Mesodermal cell (in vitro differentiated cells): ENCODE measurements around the gene SVIP.

Experiments used
- H3K27ac ChIP-seq: 2 replicates; pipeline ENCODE4 v1.7.0; 2013; ENCODE audit warnings: mild to moderate bottlenecking, low read depth, low read length, moderate library complexity; ENCODE audit not compliant: severe bottlenecking
- H3K36me3 ChIP-seq: 2 replicates; pipeline ENCODE4 v1.7.1; 2013; ENCODE audit warnings: mild to moderate bottlenecking, low read length, moderate library complexity; ENCODE audit not compliant: control insufficient read depth, insufficient read depth
- H3K4me1 ChIP-seq: one replicate; pipeline ENCODE4 v1.7.1; 2013; ENCODE audit warnings: mild to moderate bottlenecking, low read length; ENCODE audit not compliant: insufficient read depth, control insufficient read depth, poor library complexity, severe bottlenecking
- H3K4me3 ChIP-seq: 2 replicates; pipeline ENCODE4 v1.7.0; 2013; ENCODE audit warnings: low read length, control low read depth, mild to moderate bottlenecking; ENCODE audit not compliant: insufficient read depth, poor library complexity, severe bottlenecking; ENCODE audit errors: extremely low read depth
- H3K9me3 ChIP-seq: 2 replicates; pipeline ENCODE4 v1.7.1; 2013; ENCODE audit warnings: mild to moderate bottlenecking, low read length, moderate library complexity; ENCODE audit not compliant: control insufficient read depth
- WGBS, 2 experiments: methylation state at CpG; one replicate each; pipeline ENCODE4 v1.1.5; 2013; ENCODE audit warnings: missing lambda C conversion rate in 2 of 2; ENCODE audit not compliant: insufficient coverage in 2 of 2; 5-methylcytosine and 5-hydroxymethylcytosine counted together

The SVIP gene

GRCh38 chr11:22830082-22830414 lies 447 bp upstream of the SVIP start:
- Histone ChIP-seq H3K4me3 (peak overlapping the region; percentile 73), H3K9me3 (no peaks in the 10 kb centered on the region), H3K27ac (no peak overlapping the region), H3K36me3 (no peaks in the 10 kb centered on the region), H3K4me1 (no peaks in the 10 kb centered on the region)
- 55% methylated on average over 4 of the region's 4 CpGs; no CpG with 5 or more reads in 1 of the 2 experiments for WGBS, 2 experiments

- no peaks in the 10 kb centered on the region for H3K4me1 ChIP-seq
- H3K4me3 ChIP-seq, result peak overlapping the region; percentile 73
- no peak overlapping the region for H3K27ac ChIP-seq
- H3K9me3 ChIP-seq, result no peaks in the 10 kb centered on the region
- 67 to 89% methylated on average over 1 to 5 of the region's 6 CpGs for WGBS, 2 experiments
- H3K36me3 ChIP-seq, result no peaks in the 10 kb centered on the region
Observed at GRCh38 chr11:22828373-22828772, 1.2 kb downstream of the SVIP start.

- H3K27ac ChIP-seq, result no peak overlapping the region
- no CpG with 5 or more reads among the region's 2 CpGs for WGBS, 2 experiments
- H3K4me1 ChIP-seq, result no peaks in the 10 kb centered on the region
- H3K36me3 ChIP-seq, result no peaks in the 10 kb centered on the region
- no peaks in the 10 kb centered on the region for H3K9me3 ChIP-seq
- no peak overlapping the region for H3K4me3 ChIP-seq
Observed at GRCh38 chr11:22822203-22822602, 7.4 kb downstream of the SVIP start.

- H3K36me3 ChIP-seq, result no peaks in the 10 kb centered on the region
- H3K9me3 ChIP-seq, result peaks cover 5% of the 10 kb centered on the region
- 88 to 100% methylated on average over 1 of the region's 3 CpGs for WGBS, 2 experiments
- no peak overlapping the region for H3K4me3 ChIP-seq
- no peaks in the 10 kb centered on the region for H3K4me1 ChIP-seq
- H3K27ac ChIP-seq, result no peak overlapping the region
Observed at GRCh38 chr11:22809893-22810292, 19.7 kb downstream of the SVIP start.

- H3K9me3 ChIP-seq, result peaks cover 5% of the 10 kb centered on the region
- WGBS, 2 experiments, result 94 to 96% methylated on average over 2 to 3 of the region's 3 CpGs
- no peak overlapping the region for H3K4me3 ChIP-seq
- no peak overlapping the region for H3K27ac ChIP-seq
- H3K36me3 ChIP-seq, result no peaks in the 10 kb centered on the region
- H3K4me1 ChIP-seq, result no peaks in the 10 kb centered on the region
Observed at GRCh38 chr11:22808571-22809197, 20.9 kb downstream of the SVIP start.

GRCh38 chr11:22807855-22808570 lies 21.6 kb downstream of the SVIP start:
- H3K4me3 ChIP-seq, result no peak overlapping the region
- H3K4me1 ChIP-seq, result no peaks in the 10 kb centered on the region
- no peaks in the 10 kb centered on the region for H3K36me3 ChIP-seq
- H3K9me3 ChIP-seq, result peaks cover 5% of the 10 kb centered on the region
- H3K27ac ChIP-seq, result no peak overlapping the region
- no CpG with 5 or more reads among the region's 2 CpGs for WGBS, 2 experiments

- no peaks in the 10 kb centered on the region for H3K4me1 ChIP-seq
- H3K27ac ChIP-seq, result no peak overlapping the region
- WGBS, 2 experiments, result 80 to 100% methylated on average over 1 of the region's 2 CpGs
Observed at GRCh38 chr11:22807391-22807790, 22.2 kb downstream of the SVIP start.

GRCh38 chr11:22802861-22803260 lies 26.7 kb downstream of the SVIP start:
- Histone ChIP-seq H3K4me3 (no peak overlapping the region), H3K9me3 (no peaks in the 10 kb centered on the region), H3K4me1 (no peaks in the 10 kb centered on the region), H3K36me3 (no peaks in the 10 kb centered on the region), H3K27ac (no peak overlapping the region)
- 78 to 89% methylated on average over 3 of the region's 4 CpGs for WGBS, 2 experiments

More at GRCh38 chr11:22807391-22807790, 22.2 kb downstream of the SVIP start:
- H3K36me3 ChIP-seq, result no peaks in the 10 kb centered on the region
- no peak overlapping the region for H3K4me3 ChIP-seq
- peaks cover 5% of the 10 kb centered on the region for H3K9me3 ChIP-seq

GRCh38 chr11:22800482-22800881 lies 29.1 kb downstream of the SVIP start:
- WGBS, 2 experiments, result 95 to 100% methylated on average over 1 to 2 of the region's 5 CpGs
- no peaks in the 10 kb centered on the region for H3K4me1 ChIP-seq
- H3K36me3 ChIP-seq, result no peaks in the 10 kb centered on the region
- no peak overlapping the region for H3K4me3 ChIP-seq
- H3K27ac ChIP-seq, result no peak overlapping the region
- no peaks in the 10 kb centered on the region for H3K9me3 ChIP-seq

GRCh38 chr11:22798901-22799300 lies 30.7 kb downstream of the SVIP start:
- Histone ChIP-seq H3K27ac (no peak overlapping the region), H3K9me3 (no peaks in the 10 kb centered on the region)
- WGBS, 2 experiments, result 71% methylated on average over 1 of the region's 1 CpG; no CpG with 5 or more reads in 1 of the 2 experiments

GRCh38 chr11:22797047-22797446 lies 32.6 kb downstream of the SVIP start:
- 90 to 100% methylated on average over 2 to 3 of the region's 3 CpGs for WGBS, 2 experiments
- H3K27ac ChIP-seq, result no peak overlapping the region

More at GRCh38 chr11:22798901-22799300, 30.7 kb downstream of the SVIP start:
- no peaks in the 10 kb centered on the region for H3K4me1 ChIP-seq
- H3K36me3 ChIP-seq, result no peaks in the 10 kb centered on the region
- no peak overlapping the region for H3K4me3 ChIP-seq

More at GRCh38 chr11:22797047-22797446, 32.6 kb downstream of the SVIP start:
- Histone ChIP-seq H3K36me3 (no peaks in the 10 kb centered on the region), H3K4me3 (no peak overlapping the region), H3K4me1 (peaks cover 3% of the 10 kb centered on the region), H3K9me3 (no peaks in the 10 kb centered on the region)
